ENCODE measurements around the gene NSFL1C. TPM values are rescaled to one million over a fixed set of nuclear protein-coding genes. Genes with fewer than 3 reads are reported as not detected.
A peak's percentile ranks its signal among the peaks of the same experiment; 100 is the strongest.

Gene NSFL1C
- total RNA-seq, 4 donors from 2014 or later = 34.0 to 61.9 (median 57.5) TPM

DNA sequence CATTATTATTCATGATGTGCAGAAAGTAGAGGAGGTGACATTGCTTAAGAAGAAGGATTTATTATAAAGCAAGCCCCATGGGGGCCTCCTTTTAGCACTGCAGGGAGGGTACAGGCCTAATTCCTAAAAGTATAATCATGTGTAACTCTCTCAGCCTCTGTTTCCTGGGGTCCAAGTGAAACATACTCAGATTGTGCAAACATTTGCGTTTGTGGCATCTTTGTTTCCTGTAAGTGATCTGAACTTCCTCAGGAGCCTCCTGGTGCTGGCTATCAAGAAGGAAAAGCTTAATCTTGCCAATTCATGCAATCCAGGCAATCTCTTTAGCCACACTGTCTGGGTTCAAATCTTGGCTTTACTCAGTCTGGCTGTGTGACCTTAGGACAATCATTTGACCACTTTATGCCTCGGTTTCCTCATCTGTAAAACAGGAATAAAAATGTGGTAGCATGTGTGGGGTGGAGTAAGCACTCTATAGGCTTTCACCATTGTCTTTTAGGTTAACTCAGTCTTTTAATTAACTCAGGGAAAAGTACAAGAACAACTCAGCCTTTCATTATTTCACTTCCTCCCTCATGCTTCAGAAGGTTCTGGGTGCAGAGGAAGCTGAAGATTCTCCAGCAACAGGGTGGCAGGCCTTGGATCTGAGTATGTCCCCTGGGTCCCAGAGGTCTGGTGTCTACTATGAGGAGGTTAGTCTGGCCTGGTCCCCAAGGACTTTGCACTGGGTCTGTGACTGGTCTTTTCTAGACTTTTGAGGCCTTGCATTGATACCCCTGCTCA lies 25.4 kb upstream of the NSFL1C start:
- no peak for DNase-seq (ENCODE audit: low spot score)
- ATAC-seq (ENCODE audit: low FRiP score) = no peak
- TF ChIP-seq, protein P1, sequence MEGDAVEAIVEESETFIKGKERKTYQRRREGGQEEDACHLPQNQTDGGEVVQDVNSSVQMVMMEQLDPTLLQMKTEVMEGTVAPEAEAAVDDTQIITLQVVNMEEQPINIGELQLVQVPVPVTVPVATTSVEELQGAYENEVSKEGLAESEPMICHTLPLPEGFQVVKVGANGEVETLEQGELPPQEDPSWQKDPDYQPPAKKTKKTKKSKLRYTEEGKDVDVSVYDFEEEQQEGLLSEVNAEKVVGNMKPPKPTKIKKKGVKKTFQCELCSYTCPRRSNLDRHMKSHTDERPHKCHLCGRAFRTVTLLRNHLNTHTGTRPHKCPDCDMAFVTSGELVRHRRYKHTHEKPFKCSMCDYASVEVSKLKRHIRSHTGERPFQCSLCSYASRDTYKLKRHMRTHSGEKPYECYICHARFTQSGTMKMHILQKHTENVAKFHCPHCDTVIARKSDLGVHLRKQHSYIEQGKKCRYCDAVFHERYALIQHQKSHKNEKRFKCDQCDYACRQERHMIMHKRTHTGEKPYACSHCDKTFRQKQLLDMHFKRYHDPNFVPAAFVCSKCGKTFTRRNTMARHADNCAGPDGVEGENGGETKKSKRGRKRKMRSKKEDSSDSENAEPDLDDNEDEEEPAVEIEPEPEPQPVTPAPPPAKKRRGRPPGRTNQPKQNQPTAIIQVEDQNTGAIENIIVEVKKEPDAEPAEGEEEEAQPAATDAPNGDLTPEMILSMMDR (IDR thresholded peaks at IDR 0.05) = no peak

DNA sequence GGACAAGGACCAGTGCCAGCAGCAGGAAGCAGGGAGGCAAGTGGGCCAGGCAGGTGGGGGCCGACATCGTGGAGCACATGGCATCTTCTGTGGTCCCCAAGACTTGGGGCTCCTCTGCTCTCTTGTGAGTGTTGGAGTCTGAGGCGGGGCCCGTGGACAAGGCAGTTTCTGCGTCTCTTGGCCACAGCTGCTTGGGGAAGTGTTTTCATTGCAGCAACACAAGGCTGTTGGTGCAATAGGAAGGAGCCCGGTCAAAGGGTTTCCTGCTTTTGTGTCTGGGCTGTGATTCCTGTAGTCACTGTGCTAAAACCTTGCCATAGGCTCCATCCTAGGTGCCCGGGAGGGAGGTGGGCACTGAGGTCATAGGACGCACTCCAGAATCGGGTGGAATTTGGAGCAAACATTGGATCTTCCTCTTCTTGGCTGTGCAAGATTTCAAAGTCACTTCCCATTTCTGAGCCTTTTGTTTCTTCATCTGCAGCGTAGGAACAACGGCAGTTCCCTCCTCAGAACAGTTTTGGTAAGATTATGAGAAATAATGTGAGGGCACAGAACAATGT lies 24.7 kb upstream of the NSFL1C start, which contains the start of gene SIRPB2:
Gene SIRPB2, minus strand, starts transcription at position 140 of the 560 bp plus-strand sequence. Its CDS starts 61 bp downstream, at position 79.
- TF ChIP-seq, protein P1 (IDR thresholded peaks at IDR 0.05) = no peak

DNA sequence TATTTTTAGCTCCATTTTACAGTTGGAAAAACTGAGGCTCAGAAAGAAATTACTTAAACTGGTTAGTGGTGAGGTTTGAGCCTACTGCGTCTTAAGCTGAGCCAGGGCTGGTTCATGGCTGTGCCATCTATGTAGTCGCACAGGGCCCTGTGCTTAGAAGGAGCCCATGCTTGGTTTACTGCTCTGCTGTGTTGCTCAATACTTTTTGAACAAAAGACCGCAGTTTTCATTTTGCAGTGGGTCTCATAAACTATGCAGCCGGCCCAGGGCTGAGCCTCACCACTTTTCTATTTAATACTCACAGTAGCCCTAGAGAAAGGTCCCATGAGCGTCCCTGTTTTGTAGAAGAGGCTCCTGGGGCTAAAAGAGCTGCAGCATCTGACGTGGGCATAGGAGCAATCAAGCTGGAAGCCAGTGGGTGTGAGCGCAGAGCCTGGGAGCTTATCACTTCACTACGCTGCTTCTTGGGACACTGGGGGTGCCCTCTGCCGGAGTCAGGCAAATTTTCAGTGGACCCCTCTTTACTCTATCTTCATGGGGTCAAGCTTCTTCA lies 24.1 kb upstream of the NSFL1C start:
- ATAC-seq (ENCODE audit: low FRiP score) = no peak
- DNase-seq (ENCODE audit: low spot score) = no peak
- TF ChIP-seq, protein P1 (IDR thresholded peaks at IDR 0.05) = no peak

More for the DNA sequence above, 24.7 kb upstream of the NSFL1C start, which contains the start of gene SIRPB2:
- ATAC-seq (ENCODE audit: low FRiP score) (no peak), DNase-seq (ENCODE audit: low spot score) (no peak)

DNA sequence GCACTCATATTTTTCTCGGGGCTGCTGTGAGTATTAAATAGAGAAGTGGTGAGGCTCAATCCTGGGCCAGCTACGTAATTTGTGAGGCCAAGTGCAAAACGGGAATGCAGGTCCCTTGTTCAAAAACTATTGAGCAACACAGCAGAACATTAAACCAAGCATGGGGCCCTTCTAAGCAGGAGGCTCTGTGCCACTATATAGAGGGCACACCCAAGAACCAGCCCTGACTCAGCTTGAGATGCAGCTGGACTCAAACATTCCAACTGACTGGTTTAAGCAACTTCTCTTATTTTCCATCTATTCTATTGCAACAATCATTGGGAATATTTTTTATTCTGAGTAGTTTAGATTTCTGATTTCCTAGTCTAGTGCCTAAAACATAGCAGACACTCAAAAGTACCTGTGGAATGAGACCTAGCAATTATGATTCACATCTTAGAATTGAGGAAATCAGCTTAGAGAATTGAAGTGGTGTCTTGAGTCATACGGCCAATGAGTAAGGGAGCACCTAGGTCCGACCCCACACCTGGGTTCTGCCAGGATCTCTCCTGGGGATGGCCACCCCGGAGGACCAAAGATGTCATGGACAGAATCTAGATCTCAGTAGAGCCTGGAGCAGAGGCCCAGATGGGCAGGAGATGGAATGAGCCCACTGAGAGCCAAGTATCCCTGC lies 23.3 kb upstream of the NSFL1C start:
- TF ChIP-seq, protein P1 (IDR thresholded peaks at IDR 0.05) = no peak
- peak; percentile 41 for ATAC-seq (ENCODE audit: low FRiP score)

DNA sequence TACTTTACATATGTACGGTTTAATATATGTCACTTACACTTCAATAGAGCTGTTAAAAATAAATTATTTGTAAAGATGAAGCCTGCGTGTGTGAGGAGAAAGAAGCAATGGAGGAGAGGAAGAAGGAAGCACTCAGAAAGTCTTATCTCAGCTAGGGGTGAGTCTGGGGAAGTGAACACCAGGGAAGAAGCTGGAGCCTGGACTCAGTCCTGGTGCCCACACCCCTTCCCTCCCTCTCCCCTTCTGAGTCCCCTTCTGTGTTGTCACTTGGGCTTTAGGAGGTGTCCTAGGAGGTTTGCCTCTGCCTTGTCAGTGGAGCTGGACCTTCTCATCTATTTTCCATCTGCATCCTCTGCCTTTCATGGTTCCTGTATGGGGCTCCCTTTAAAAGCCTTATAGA lies 22.7 kb upstream of the NSFL1C start:
- ATAC-seq (ENCODE audit: low FRiP score) (no peak), DNase-seq (ENCODE audit: low spot score) (no peak)
- TF ChIP-seq, protein P1 (IDR thresholded peaks at IDR 0.05) = no peak

More for the DNA sequence above, 23.3 kb upstream of the NSFL1C start:
- no peak for DNase-seq (ENCODE audit: low spot score)

DNA sequence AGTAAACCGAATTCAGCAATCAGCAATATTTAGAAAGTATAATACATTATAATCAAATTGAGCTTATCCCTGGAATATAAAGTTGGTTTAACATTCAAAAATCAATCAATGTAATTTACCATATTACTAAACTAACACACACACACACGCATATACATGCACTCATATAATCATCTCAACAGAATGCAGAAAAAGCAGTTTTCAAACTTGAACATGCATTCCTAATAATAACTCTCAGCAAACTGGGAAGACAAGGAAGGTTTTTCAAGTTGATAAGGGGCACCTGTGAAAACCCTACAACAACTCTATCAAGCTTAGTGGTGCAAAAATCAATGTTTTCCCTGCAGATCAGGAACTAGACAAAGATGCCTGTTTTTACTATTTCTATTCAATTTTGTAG lies 19.9 kb upstream of the NSFL1C start:
- no peak for ATAC-seq (ENCODE audit: low FRiP score)
- TF ChIP-seq, protein P1 (IDR thresholded peaks at IDR 0.05) = no peak
- no peak for DNase-seq (ENCODE audit: low spot score)
